Stimulated activated naive CD8-positive, alpha-beta T cell treated with anti-CD3 and anti-CD28 coated beads, Interleukin-15, amount 100 ng/mL, for 72 hours (primary cell): ENCODE measurements around the gene GSX2.

Experiments
- ATAC-seq: fragments of 150-1000 bp; cut with Tn5 transposase; 2 replicates; pipeline ENCODE4 v1.10.0; 2021; ENCODE audit warnings: mild to moderate bottlenecking, moderate library complexity
- DNase-seq, 2 donors: peaks; one replicate each; pipeline ENCODE4 v3.0.0; 2021 to 2022
- H3K27ac Mint-ChIP-seq, 2 donors: one replicate each; pipeline ENCODE4 v1.8.0; 2022; ENCODE audit warnings: mild to moderate bottlenecking in 2 of 2, mixed read lengths in 2 of 2, moderate library complexity in 2 of 2
- H3K27me3 Mint-ChIP-seq: one replicate; pipeline ENCODE4 v1.8.0; 2022; ENCODE audit warnings: mixed read lengths
- H3K4me1 Mint-ChIP-seq: one replicate; pipeline ENCODE4 v1.8.0; 2022; ENCODE audit warnings: mild to moderate bottlenecking, mixed read lengths
- H3K4me3 Mint-ChIP-seq, 2 donors: one replicate each; pipeline ENCODE4 v1.8.0; 2022; ENCODE audit warnings: mild to moderate bottlenecking in 2 of 2, mixed read lengths in 2 of 2, moderate library complexity in 1 of 2
- H3K9me3 Mint-ChIP-seq, 2 donors: one replicate each; pipeline ENCODE4 v1.8.0; 2022; ENCODE audit warnings: mixed read lengths in 2 of 2

The GSX2 gene

GRCh38 chr4:54065282-54066087, 34.5 kb upstream of the GSX2 start:
- Mint-ChIP-seq H3K4me1 (peaks cover 34% of the 10 kb centered on the region), H3K27ac (no peak overlapping the region), H3K4me3 (peak overlapping the region; percentile 64 to 69), H3K9me3 (peaks cover 0 to 5% of the 10 kb centered on the region in 2 donors), H3K27me3 (no peaks in the 10 kb centered on the region)
- ATAC-seq (no peak), DNase-seq (no peak)

DNA sequence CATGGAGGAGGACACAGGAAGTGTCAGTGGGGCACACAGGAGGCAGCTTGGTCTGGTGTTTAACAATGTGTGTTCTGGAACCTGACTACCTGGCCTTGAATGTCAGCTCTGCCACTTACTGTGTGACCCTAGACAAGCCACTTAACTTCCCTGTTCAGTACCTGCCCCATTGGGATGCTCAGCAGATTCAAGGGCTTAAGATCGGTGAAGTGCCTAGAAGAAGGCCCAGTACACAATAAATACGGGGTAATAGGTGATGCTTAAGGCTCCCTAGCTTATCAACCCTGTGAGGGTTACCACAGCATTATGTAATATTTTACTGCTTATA, 33.9 kb upstream of the GSX2 start:
- Mint-ChIP-seq H3K9me3 (peaks cover 0 to 5% of the 10 kb centered on the region in 2 donors), H3K4me3 (no peak overlapping the region), H3K27me3 (no peaks in the 10 kb centered on the region), H3K4me1 (peaks cover 30% of the 10 kb centered on the region), H3K27ac (no peak overlapping the region)
- no peak for ATAC-seq
- DNase-seq, result peak in 1 of 2 donors; percentile 14

- Mint-ChIP-seq H3K9me3 (peaks cover 0 to 5% of the 10 kb centered on the region in 2 donors), H3K27me3 (no peaks in the 10 kb centered on the region), H3K27ac (no peak overlapping the region), H3K4me1 (peaks cover 23% of the 10 kb centered on the region), H3K4me3 (no peak overlapping the region)
- ATAC-seq (no peak), DNase-seq (no peak)
Measured at GRCh38 chr4:54066718-54067129, 33.2 kb upstream of the GSX2 start.

DNA sequence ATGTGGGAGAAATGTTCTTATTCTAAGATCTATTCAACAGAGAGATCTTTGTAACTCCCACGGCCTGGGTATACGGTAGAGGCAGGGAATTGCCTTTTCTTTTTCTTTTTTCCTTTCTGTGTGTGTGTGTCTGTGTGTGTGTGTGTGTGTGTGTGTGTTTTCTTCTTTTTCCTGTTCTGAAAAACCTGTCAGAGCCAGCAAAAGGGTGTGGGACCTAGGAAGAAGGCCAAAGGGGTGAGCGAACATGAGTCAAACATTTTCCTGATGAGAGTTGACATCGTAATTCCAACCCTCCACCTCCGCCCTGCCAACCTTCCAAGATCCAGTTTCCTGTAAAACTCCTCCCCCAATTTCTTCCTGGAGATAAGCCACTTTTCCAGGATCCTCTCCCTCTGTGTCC, 32.8 kb upstream of the GSX2 start:
- peaks cover 19% of the 10 kb centered on the region for H3K4me1 Mint-ChIP-seq
- no peak overlapping the region for H3K27ac Mint-ChIP-seq
- no peak for ATAC-seq
- H3K9me3 Mint-ChIP-seq, result peaks cover 0 to 5% of the 10 kb centered on the region in 2 donors
- DNase-seq, result no peak
- H3K4me3 Mint-ChIP-seq, result no peak overlapping the region
- no peaks in the 10 kb centered on the region for H3K27me3 Mint-ChIP-seq

GRCh38 chr4:54073271-54073880, 26.6 kb upstream of the GSX2 start:
- no peak overlapping the region for H3K4me3 Mint-ChIP-seq
- H3K9me3 Mint-ChIP-seq, result no peaks in the 10 kb centered on the region
- H3K4me1 Mint-ChIP-seq, result no peaks in the 10 kb centered on the region
- no peak overlapping the region for H3K27ac Mint-ChIP-seq
- no peak for DNase-seq
- no peaks in the 10 kb centered on the region for H3K27me3 Mint-ChIP-seq
- no peak for ATAC-seq

DNA sequence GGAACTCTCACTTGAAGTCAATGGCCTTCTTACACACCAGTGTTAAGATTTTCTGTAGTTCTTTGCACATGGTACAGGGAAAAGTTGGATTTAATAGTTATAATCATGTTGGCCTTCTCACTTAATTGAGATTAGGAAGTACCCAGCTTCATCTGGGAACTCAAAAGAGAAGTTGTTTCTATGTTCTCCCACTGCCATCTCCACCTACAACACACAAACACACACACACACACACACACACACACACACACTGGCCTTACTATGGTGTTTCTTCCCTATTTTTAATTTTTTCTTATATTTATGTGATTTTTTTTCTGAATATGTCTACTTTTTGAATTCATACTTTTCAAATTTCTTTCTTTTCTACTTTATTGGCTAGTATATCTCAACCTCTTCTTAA, 25.6 kb upstream of the GSX2 start:
- ATAC-seq (no peak), DNase-seq (no peak)
- Mint-ChIP-seq H3K9me3 (no peaks in the 10 kb centered on the region), H3K4me3 (no peak overlapping the region), H3K4me1 (no peaks in the 10 kb centered on the region), H3K27me3 (no peaks in the 10 kb centered on the region), H3K27ac (no peak overlapping the region)

- no peak overlapping the region for H3K27ac Mint-ChIP-seq
- no peaks in the 10 kb centered on the region for H3K4me1 Mint-ChIP-seq
- no peaks in the 10 kb centered on the region for H3K27me3 Mint-ChIP-seq
- DNase-seq, result no peak
- no peaks in the 10 kb centered on the region for H3K9me3 Mint-ChIP-seq
- no peak overlapping the region for H3K4me3 Mint-ChIP-seq
- ATAC-seq, result no peak
Measured at GRCh38 chr4:54076673-54077072, 23.3 kb upstream of the GSX2 start.

- no peak for DNase-seq
- Mint-ChIP-seq H3K4me3 (no peak overlapping the region), H3K4me1 (no peaks in the 10 kb centered on the region), H3K9me3 (no peaks in the 10 kb centered on the region), H3K27ac (no peak overlapping the region), H3K27me3 (no peaks in the 10 kb centered on the region)
- peak; percentile 70 for ATAC-seq
Measured at GRCh38 chr4:54077812-54078211, 22.2 kb upstream of the GSX2 start.

DNA sequence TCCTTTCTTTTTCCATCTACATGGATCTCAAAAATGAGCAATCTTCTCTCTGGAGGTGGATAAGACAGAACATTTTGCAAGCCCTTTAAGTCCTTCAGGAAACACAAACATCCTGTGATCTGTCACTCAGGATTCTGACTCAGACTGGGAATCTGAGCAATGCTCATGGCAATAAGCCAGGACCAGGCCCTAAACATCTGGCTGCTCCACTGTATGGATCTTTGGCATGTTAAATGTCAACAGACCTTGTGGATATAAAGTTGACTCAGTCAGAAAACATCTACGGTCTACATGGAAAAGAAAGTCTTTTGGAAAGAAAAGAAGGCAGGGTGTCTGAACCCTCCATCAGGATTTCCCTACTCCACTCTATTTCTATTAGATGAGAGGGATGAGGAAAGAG, 17.8 kb upstream of the GSX2 start:
- H3K27me3 Mint-ChIP-seq, result peaks cover 12% of the 10 kb centered on the region
- no peak for ATAC-seq
- DNase-seq, result no peak
- no peaks in the 10 kb centered on the region for H3K4me1 Mint-ChIP-seq
- no peak overlapping the region for H3K27ac Mint-ChIP-seq
- no peak overlapping the region for H3K4me3 Mint-ChIP-seq
- no peaks in the 10 kb centered on the region for H3K9me3 Mint-ChIP-seq

DNA sequence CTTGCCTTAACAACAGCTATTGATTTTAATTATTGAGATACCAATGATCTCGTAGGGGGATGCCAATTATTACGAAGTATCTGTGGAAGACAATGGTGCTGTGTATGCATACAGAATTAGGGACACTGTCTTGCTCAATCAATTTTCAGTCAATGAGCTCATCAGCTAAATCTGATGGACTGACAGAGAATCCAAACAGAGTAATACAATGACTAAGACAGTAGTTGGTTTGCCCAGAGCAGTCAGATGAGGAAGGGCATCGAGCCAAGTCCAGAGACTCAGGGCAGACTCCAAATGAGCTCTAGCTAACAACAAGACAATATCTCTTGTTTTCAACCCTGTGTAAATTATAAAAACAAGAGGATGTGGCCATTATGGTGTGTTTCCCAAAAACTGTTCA, 14.7 kb upstream of the GSX2 start:
- Mint-ChIP-seq H3K4me3 (no peak overlapping the region), H3K27me3 (peaks cover 23% of the 10 kb centered on the region), H3K27ac (no peak overlapping the region), H3K9me3 (no peaks in the 10 kb centered on the region), H3K4me1 (no peaks in the 10 kb centered on the region)
- ATAC-seq, result no peak
- no peak for DNase-seq

GRCh38 chr4:54089875-54090274, 10.1 kb upstream of the GSX2 start:
- Mint-ChIP-seq H3K9me3 (no peaks in the 10 kb centered on the region), H3K27me3 (peaks cover 63% of the 10 kb centered on the region), H3K4me3 (no peak overlapping the region), H3K4me1 (peaks cover 30% of the 10 kb centered on the region), H3K27ac (no peak overlapping the region)
- DNase-seq, result no peak
- no peak for ATAC-seq

DNA sequence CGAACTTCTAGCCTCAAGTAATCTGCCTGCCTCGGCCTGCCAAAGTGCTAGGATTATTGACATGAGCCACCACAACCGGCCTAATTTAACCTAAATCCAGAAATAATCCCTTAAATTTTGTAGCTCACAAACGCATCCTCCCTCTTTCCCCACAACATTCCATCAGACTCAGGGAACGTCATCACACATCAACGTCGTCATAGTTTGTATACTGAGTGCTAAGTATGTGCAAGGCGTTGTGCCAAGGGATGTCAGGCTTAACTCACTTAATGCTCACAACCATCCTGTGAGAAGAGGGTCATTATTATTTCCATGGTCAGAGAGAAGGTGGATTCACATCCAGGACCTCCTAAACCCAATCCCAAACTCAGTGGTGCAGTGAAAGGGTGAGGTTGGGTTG, 9.6 kb upstream of the GSX2 start:
- Mint-ChIP-seq H3K27me3 (peaks cover 69% of the 10 kb centered on the region), H3K4me1 (peaks cover 31% of the 10 kb centered on the region), H3K9me3 (no peaks in the 10 kb centered on the region), H3K4me3 (no peak overlapping the region), H3K27ac (no peak overlapping the region)
- DNase-seq (no peak), ATAC-seq (no peak)

DNA sequence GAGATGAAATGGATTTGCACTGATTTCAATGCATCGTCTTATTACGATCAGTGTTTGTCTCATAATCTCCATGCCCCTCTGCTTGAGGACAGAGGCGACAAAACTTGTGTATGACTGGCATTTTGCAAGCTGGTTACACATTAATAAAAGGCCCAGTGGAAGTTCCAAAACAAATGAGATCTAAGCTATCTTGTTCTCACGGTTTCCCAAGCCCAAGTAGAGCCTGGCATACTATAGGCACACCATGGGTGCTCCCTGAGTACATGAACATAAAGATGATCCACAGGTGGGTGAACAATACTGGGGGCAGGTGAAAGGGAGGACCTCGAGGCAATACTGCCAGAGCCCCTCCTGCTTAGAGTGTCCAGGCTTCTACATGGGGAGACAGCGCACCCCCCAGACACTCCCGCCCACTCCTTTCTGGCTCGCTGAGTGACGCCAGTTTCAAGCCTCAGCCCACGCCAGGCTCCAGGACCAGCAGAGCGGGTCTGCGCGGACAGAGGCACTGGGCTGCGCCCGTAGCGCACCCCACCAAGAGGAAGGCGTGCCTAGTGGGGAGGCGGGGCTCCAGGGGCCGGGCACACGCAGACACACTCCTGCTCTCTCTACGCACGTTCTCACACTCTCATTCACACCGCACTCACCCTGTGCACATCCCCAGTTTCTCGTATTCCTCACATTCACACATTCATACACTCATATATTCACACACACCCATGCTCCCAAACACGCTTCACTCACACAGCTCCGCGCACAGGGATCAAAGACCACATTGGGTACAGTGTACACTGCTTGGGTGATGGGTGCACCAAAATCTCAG, 8.9 kb upstream of the GSX2 start:
- DNase-seq (no peak), ATAC-seq (peak; percentile 59)
- Mint-ChIP-seq H3K27me3 (peaks cover 74% of the 10 kb centered on the region), H3K4me3 (peak overlapping the region; percentile 85 to 93), H3K27ac (no peak overlapping the region), H3K9me3 (no peaks in the 10 kb centered on the region), H3K4me1 (peaks cover 37% of the 10 kb centered on the region)

- DNase-seq (peak; percentile 65 to 69), ATAC-seq (peak; percentile 86)
- H3K27ac Mint-ChIP-seq, result peak overlapping the region in 1 of 2 donors; percentile 69
- H3K27me3 Mint-ChIP-seq, result peaks cover 74% of the 10 kb centered on the region
- H3K4me3 Mint-ChIP-seq, result peak overlapping the region; percentile 85 to 93
- peaks cover 46% of the 10 kb centered on the region for H3K4me1 Mint-ChIP-seq
- no peaks in the 10 kb centered on the region for H3K9me3 Mint-ChIP-seq
Measured at GRCh38 chr4:54091637-54092404, 8.1 kb upstream of the GSX2 start.
